Suppressor macrophage (primary cell): ENCODE results near the gene MAPKAPK5.
"Not testable (repeated sequence)": the region's sequence is repeated elsewhere in the genome, so short reads cannot be mapped to it uniquely, and the experiment has no call there.

Experiments used
- DNase-seq, 4 experiments: peaks; one replicate each; pipeline ENCODE4 v3.0.0-alpha.2; 2020 to 2022

Gene MAPKAPK5

DNA sequence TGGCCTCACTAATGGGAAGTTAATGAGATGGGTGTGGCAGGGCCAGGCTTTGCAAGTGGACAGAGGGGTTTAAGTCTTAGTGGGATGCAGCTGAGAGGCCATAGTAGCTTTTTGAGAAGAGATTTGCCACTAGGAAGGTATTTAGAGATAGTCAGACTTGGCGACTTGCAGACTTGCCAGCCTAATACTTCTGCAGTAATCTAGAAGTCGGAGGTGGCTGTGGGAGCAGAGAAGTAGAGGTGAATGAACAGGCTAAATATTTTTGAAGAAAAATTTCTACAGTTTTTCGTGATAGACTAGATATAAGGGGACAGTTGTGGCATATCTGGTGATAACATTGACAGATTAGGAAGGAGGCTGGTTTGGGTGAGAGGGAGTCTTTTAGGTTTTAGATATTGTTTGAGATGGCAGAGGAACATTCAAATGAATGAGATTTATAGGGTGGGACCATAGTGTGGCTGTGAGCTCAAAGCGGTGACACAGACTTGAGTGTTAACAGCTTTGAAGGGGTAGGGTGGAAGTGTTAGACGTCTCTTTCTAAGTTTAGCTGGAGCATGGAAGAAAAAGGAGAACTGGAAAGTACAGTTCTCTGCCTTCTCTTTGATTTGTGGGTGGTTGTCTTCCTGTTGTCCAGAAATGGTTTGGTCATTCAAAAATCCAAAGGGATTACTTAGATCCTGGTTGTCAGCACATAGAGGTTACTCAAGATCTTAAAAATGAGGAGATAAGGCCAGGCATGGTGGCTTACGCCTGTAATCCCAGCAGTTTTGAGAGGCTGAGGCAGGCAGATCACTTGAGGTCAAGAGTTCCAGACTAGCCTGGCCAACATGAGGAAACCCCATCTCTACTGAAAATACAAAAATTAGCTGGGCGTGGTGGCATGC is 44.9 kb downstream of the MAPKAPK5 start:
- DNase-seq: peak; percentile 56 to 77 (median 68)

DNA sequence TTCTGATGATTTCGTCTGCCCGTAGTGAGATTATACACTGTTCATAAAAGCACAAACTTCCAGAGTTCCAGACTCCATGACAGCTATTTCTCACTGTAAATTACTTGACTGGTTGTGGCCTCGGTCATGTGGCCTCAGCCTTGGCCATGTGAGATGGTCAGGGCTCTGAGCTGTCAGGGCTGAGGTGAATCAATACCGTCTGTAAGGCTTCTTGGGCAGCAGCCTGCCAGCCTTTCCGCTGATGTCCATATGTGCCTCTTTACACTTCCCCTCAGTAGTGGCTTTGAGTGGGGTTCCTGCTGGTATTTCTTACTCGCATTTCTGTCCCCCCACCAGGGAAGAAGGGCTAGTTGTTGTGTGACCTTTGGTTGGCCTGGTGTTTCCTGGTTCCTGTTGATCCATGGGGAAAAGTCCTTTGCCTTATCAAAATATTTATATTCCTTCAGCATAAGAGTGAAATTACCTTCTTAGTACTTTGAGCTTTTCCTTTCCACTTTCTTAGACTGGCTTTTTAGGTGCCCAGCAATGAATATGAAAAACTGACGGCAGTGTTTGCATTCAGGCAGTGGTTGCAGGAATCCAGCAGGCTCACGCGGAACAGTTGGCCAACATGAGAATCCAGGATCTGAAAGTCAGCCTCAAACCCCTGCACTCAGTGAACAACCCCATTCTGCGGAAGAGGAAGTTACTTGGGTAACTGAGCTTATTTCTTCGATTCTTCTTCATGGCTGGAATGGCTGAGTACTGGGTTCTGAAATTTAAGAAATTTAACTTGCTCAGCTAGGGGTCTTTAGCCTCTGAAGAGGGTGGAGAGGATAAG is 46.1 kb downstream of the MAPKAPK5 start:
- peak; percentile 64 to 90 (median 84) for DNase-seq

DNA sequence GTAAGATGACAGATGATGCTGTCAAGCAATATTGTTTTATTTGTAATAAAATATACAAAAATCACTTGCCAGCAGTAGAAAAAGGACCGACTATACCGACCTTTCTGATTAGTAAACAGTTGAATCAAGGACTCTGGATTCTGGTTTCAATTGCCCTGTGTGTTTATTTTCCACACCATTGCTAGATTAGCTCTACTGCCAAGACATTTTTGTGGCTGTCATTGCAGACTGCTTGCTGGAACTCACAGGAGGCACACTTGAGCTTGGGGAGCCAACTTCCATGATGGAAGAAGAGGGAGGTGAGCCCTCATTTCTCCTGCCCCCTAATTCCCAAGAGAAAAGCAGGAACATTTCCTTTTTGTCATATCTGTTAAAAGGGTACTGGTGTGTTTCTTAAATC is 51.3 kb downstream of the MAPKAPK5 start:
- DNase-seq: no peak

DNA sequence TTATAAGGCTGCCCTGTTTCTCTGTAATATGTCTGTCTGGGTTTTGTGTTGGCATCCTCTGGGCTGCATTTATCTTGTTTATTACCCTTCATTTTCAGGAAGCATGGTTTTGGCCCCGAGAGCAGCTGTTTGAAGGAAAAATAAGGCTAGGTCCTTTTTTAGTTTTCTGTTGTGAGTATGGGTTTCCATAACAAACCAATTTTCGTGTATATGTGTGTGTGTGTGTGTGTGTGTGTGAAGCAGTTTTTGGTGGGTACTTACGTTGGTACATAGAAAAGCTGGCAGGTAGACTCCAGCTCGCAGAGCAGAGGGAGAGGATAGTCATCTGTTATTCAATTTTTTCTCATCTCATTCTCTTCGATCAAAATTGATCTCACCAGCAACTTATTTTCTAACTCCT is 52.5 kb downstream of the MAPKAPK5 start:
- DNase-seq: no peak

DNA sequence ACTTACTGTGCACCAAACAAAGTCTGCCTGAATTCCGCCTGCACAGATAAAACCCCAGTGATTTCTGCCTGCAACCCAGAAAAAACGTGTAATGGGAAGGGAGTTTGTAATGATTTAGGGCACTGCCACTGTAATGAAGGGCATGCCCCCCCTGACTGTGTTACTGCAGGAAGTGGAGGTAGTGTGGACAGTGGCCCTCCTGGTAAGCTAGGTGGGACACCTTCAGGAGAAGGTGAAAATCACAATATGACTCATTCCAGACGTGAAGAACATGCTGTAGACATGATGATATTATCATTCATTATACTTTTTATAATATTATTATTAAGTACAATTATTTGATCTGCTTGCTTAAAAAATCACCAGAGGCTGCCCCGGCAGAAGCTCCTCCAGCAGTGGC is 59.2 kb downstream of the MAPKAPK5 start:
- DNase-seq: no peak

DNA sequence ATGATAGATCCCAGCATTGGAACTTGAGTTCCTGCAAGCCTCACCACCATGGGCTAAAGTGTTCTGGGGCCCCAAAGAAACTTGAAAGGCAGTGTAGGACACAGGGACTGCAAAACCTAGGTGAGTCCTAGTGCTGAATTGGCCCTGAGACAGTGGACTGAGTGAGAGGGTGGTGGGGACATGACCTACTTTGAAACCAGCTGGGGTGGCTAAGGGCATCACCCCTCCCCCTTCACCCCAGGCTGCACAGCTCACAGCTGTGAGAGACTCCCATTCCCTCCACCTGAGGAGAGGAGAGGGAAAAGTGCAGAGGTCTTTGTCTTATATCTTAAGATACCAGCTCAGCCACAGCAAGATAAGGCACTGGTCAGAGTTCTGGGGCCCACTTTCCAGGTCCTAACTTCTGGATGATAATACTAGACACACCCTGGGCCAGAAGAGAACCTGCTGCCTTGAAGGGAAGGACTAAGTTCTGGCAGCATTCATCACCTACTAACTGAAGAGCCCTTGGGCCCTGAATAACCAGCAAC is 62.5 kb downstream of the MAPKAPK5 start:
- no peak for DNase-seq

DNA sequence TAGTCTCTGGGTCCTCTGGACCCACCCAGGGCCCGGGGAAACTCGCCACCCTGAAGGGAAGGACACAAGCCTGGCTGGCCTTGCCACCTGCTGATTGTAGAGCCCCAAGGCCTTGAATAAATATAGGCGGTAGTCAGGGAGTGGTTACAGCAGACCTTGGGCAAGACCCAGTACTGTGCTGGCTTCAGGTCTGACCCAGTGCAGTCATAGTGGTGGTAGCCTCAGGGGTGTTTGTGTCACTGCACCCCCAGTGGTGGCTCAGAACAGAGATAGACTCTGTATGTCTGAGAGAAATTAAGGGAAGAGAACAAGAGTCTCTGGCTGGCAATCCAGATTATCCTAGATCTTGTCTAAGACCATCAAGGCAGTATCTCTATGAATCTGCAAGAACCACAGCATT is 63.5 kb downstream of the MAPKAPK5 start:
- DNase-seq: no peak

DNA sequence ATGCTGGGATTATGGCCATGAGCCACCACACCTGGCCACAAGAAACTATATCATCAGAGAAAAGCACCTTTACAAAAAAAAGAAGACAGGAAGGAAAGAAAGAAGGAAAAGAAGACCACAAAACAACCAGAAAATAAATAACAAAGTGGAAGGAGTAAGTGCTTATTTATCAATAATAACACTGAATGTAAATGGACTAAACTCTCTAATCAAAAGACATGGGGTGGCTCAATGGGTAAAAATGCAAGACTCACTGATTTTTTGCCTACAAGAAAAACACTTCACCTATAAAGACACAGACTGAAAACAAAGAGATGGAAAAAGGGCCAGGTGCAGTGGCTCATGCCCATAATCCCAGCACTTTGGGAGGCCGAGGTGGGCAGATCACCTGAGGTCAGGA is 65.7 kb downstream of the MAPKAPK5 start:
- DNase-seq: no peak

DNA sequence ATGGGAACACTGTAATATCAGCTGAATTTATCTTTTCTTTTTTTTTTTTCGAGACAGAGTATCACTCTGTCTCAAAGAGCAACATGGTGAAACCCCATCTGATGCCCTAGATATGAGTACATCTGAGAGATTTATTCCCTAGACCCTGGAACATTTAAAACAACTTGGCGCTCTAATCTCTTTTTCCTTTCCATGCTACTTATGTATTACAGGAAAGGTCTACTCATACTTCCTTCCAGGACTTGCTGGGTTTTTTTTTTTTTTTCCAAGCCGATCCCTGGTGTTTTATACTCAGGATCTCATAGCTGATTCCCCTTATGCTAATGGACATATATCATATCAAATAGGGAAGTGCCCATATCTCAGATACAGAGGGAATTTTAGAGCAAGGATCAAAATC is 83.1 kb downstream of the MAPKAPK5 start:
- no peak for DNase-seq

DNA sequence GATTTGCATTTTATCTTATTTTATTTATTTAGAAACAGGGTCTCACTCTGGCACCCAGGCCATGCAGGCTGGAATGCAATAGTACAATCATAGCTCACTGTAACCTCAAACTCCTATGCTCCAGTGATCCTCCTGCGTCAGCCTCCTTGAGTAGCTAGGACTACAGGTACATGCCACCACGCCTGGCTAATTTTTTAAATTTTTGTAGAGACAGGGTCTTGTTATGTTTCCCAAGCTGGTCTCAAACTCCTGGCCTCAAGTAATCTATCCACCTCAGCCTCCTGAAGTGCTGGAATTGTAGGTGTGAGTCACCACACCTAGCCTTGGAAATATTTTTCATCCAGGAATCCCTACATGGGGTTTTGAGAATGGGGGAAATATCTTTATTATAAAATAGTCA is 84.6 kb downstream of the MAPKAPK5 start:
- DNase-seq: no peak

DNA sequence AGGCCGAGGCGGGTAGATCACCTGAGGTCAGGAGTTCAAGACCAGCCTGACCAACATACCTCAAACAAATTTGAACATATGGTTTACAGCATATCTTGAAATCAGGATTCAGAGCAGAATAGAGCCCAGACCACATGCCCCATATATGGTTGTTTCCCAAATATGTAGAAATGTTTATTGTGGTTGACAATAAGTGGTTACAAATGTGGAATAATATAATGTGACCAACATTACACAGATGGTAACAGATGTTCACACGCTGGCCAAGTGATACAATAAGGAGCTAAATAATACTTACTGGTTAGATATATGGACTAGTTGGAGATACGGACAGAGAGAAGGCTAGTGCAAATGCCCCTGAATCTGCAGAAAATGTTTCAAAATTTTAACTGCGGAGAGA is 85.3 kb downstream of the MAPKAPK5 start:
- no peak for DNase-seq

DNA sequence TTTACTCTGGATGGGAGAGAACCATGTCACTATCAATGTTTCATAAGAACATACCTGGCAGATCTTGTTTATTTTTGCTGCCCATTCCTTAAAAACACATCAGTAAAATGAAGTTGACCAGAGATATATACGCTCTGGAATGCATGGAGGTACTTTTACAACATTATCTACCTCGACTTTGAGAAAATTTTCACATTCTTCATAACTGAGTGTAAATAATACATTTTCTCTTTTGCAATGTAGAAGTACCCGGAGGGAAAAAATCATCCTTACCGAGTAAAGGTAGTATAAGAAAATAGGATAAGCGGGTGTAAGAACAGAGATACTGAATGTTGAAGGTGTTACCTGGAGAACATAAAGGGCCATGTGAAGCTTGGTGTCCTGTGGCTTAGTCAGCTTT is 90.2 kb downstream of the MAPKAPK5 start:
- DNase-seq: no peak

DNA sequence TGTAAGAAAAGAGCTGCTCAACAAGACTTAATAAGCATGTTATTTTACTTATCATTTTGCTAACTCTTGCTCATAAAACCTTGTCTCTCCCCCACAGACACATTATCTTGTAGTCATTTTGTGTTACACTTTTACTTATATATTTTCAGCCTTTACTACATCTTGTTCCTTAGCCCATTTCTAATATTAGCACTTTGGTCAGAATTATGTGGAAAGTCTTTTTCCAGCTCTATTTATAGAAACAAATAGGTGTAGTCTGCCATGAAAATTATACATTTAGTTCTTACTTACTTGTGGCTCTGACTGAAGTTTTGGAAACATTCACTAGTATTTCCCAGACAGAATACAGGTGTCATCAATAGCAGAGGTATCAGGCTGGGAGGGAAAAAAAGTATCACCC is 94.8 kb downstream of the MAPKAPK5 start:
- no peak for DNase-seq

DNA sequence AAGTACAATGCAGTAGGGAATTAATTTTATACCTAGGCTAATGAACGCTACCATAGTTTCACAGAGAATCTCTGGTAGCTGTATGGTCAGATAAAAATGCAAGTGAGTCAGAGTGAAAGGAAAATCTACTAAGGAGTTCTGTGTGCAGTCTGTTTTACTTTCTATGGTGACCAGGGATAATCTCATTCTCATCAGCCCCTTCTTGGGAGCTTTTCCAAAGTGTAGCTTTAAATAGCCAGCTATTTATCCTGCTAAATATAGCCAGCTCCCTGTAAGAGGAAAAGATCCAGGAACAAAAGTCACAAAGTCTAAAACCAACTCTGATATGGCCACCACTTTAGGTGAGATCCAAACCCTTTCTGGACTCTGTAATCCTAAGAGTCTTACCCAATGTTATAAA is 95.4 kb downstream of the MAPKAPK5 start:
- no peak for DNase-seq

DNA sequence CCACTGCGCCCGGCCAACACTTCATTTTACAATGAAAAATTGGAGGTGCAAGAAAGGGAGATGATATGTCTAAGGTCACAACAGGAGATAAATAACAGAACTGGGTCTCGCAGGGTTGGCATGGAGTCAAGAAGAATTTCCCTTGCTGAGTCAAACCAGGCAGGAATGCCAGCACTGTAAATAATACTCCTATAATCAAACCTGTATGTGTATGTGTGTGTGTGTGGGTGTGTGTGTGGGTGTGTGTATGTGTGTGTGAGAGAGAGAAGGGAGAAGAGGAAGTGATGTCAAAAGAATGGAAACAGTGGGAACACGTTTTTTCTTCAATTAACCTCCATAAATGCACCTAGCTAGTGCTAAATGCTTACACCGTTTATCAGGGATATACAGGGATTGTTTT is 100.5 kb downstream of the MAPKAPK5 start:
- DNase-seq: peak in 2 of 4 experiments; percentile 3 to 10

DNA sequence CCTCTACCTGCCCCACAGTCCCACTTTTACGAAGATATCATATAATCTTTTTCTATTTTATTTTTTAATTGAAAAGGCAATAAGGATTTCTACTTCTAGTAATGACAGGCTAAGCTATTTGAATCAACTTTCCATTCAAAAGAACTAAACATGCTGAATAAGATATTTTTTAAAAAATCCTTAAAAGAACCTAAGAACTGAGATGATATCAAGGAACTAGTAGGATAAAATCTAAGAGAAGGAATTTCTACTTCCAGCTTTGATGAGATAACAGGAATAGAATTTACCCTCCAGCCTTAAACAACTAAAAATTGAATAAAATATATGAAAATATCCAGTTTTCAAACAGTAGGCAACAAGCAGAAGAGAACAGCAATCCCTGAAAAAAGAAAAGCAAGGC is 101.9 kb downstream of the MAPKAPK5 start:
- DNase-seq: no peak

DNA sequence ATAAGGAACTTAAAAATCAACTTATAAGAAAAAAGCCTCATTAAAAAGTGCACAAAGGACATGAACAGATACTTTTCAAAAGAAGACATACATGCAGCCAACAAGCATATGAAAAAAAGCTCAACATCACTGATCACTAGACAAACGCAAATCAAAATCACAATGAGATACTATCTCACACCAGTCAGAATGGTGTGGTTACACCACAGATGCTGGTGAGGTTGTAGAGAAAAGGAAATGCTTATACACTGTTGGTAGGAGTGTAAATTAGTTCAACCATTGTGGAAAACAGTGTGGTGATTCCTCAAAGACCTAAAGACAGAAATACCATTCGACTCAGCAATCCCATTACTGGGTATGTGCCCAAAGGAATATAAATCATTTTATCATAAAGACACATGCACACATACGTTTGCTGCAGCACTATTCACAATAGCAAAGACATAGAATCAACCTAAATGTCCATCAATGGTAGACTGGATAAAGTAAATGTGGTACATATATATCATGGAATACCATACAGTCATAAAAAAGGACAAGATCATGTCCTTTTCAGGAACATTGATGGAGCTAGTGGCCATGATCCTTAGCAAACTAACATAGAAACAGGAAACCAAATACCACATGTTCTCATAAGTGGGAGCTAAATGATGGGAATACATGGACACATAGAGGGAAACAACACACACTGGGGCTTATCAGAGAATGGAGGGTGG is 109.1 kb downstream of the MAPKAPK5 start:
- not testable (repeated sequence) for DNase-seq
